ENCODE results near the gene TBXA2R.

GRCh38 chr19:3606690-3607289 is at the start of gene TBXA2R:
- TF ChIP-seq CTCF (IDR thresholded peaks at IDR 0.05; ENCODE audit: insufficient read depth, low read depth, low read length): no peak
- TF ChIP-seq EZH2 (IDR thresholded peaks at IDR 0.05; ENCODE audit: insufficient read depth, low read length): no peak

All from astrocyte (in vitro differentiated cells and primary cell).